ENCODE results near the gene AK3.

- no peak for TF ChIP-seq CTCF (IDR thresholded peaks at IDR 0.05; ENCODE audit: insufficient read depth, low read length)
- no peak for TF ChIP-seq POLR2AphosphoS5 (IDR thresholded peaks at IDR 0.05; ENCODE audit: low read depth)
Measured at GRCh38 chr9:4706021-4706420, 35.0 kb downstream of the AK3 start.
